ENCODE measurements around the gene LRRC46.

LRRC46 gene

GRCh38 chr17:47830396-47831002 lies 971 bp upstream of the LRRC46 start:
- no peak for TF ChIP-seq CTCF (IDR thresholded peaks at IDR 0.05; ENCODE audit: control insufficient read depth, insufficient read depth, low read depth, low read length, missing control alignments)
- H3K4me3 ChIP-seq (ENCODE audit: control insufficient read depth, low read depth, low read length) = peak overlapping the region; percentile 88
- no peak for DNase-seq (ENCODE audit: low read depth)

- TF ChIP-seq CTCF (IDR thresholded peaks at IDR 0.05; ENCODE audit: control insufficient read depth, insufficient read depth, low read depth, low read length, missing control alignments) = no peak
- DNase-seq (ENCODE audit: low read depth) = no peak
Observed at GRCh38 chr17:47831934-47832327, 461 bp downstream of the LRRC46 start.

GRCh38 chr17:47834756-47835155 lies 3.3 kb downstream of the LRRC46 start:
- TF ChIP-seq CTCF (IDR thresholded peaks at IDR 0.05; ENCODE audit: control insufficient read depth, insufficient read depth, low read depth, low read length, missing control alignments) = no peak

More at GRCh38 chr17:47831934-47832327, 461 bp downstream of the LRRC46 start:
- peak overlapping the region; percentile 88 for H3K4me3 ChIP-seq (ENCODE audit: control insufficient read depth, low read depth, low read length)

GRCh38 chr17:47836601-47837000 lies 5.1 kb downstream of the LRRC46 start:
- no peak overlapping the region for H3K4me3 ChIP-seq (ENCODE audit: control insufficient read depth, low read depth, low read length)
- no peak for TF ChIP-seq CTCF (IDR thresholded peaks at IDR 0.05; ENCODE audit: control insufficient read depth, insufficient read depth, low read depth, low read length, missing control alignments)
- DNase-seq (ENCODE audit: low read depth) = no peak

More at GRCh38 chr17:47834756-47835155, 3.3 kb downstream of the LRRC46 start:
- no peak overlapping the region for H3K4me3 ChIP-seq (ENCODE audit: control insufficient read depth, low read depth, low read length)
- DNase-seq (ENCODE audit: low read depth) = no peak

DNA sequence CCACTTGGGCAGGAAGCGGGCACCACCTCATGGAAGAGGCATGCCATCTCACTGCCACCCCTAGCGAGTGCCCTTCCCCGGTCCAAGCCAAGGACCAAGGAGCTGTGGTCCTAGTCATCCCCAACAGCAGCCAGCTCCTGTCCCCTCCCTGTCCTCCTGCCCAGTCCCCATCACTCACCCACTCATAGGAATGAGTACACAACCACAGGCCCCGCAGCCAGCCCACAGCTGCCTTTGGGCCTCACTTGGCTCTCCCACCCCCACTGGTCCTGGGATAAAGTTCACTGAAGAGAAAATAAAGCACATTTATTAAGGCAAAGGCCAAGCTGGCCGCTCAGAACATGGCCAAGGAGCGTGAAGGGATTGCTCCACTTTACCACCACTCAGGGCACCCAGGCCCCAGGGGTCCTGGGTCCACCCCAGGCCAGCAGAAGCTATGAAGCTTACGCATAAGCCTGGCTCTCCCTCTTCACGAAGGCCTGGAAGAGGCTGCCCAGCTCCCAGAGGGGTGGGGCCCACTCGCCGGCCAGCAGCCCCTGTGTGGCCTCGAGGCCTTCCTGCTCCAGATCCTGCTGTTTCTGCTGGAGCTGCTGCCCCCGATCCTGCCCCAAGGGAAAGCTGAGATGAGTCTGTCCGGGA lies 6.0 kb downstream of the LRRC46 start:
- H3K4me3 ChIP-seq (ENCODE audit: control insufficient read depth, low read depth, low read length) = no peak overlapping the region
- TF ChIP-seq CTCF (IDR thresholded peaks at IDR 0.05; ENCODE audit: control insufficient read depth, insufficient read depth, low read depth, low read length, missing control alignments) = no peak
- DNase-seq (ENCODE audit: low read depth) = no peak

- no peak for TF ChIP-seq CTCF (IDR thresholded peaks at IDR 0.05; ENCODE audit: control insufficient read depth, insufficient read depth, low read depth, low read length, missing control alignments)
- H3K4me3 ChIP-seq (ENCODE audit: control insufficient read depth, low read depth, low read length) = no peak overlapping the region
- DNase-seq (ENCODE audit: low read depth) = no peak
Observed at GRCh38 chr17:47838636-47839035, 7.2 kb downstream of the LRRC46 start.

All from AG09309 (cell line).